NOMO-1 treated with DMSO at 0.1 percent for 48 hours (cell line): ENCODE data around the gene KLHL17.
"Not testable (repeated sequence)": the region's sequence is repeated elsewhere in the genome, so short reads cannot be mapped to it uniquely, and the experiment has no call there.

Source experiments
- DNase-seq: peaks from one replicate; lab custom pipeline; 2025; ENCODE audit not compliant: unreplicated experiment; lab: John Stamatoyannopoulos, UW

The KLHL17 gene

DNA sequence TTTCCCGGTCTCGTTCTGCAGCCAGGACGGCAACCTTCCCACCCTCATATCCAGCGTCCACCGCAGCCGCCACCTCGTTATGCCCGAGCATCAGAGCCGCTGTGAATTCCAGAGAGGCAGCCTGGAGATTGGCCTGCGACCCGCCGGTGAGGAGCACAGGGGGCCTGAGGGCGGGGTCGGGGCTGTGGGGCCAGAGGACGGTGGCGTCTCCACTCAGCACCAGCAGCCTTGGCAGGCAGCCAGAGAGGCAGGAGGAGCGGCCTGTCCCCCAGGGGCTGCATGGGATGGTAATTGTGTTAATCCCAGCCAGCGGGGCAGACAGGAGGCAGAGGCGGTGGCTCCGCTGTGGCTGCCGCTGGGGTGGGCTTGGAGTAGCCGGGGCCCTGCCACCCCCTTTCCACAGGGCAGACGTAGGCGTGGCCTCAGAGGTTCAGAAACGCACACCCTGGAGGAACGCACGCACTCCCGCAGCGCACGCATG lies 24.6 kb upstream of the KLHL17 start:
- no peak for DNase-seq

DNA sequence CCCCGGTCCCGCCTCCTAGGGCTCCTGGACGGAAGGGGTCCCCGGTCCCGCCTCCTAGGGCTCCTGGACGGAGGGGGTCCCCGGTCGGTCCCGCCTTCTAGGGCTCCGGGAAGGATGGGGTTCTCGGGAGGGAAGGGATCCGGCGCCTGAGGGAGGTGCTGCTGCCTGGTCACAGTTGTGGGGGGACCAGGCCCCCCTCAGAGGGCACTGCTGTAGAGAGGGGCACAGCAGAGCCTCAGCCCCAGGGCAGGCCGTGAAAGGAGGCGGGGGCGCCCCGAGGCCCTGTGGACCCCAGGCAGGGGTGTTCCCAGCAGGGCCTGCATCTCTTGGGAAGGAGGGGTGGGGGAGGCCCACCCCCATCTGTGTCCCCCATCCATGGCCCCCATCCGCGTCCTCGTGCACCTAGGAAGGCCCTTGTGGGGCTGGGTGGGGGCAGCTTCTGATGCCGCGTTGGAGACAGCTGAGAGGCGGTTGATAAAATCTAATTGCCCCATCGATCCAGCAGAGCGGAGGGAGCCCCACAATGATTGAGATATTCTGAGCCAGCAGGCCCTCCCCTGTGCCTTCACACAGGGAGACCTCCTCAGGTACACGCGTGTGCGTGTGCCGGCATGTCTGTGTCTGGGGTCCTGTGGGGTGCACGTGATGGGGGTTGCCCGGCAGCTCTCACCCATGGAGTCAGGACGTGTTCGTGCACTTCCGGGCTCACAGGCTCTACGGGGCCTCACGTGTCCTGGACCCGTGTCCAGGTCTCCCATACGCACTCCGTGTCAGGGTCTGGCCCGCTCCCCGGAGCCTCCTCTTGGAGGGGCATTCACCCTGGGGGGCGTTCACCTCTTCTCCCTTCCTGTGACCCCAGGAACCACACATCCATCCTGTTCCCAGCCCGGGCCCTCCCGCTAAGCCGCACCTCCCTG lies 23.8 kb upstream of the KLHL17 start:
- DNase-seq: no peak

DNA sequence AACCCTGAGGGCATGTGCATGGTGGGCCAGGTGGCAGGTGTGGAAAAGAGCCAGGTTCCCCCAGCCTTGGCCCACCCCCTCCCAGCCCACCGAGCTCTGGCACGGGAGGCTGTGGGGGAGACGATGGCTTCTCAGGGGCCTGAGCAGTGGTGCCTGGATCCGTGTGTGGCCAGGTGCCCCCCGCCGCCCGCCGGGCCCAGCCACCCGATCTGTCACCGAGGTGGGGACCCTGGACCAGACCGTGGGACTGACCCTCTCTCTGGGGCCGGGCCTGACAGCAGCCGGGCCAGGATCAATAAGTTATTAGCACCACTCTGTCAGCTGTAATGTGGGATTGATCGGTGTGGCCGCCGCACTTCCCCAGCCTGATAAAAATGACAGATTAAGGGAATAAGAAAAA lies 22.9 kb upstream of the KLHL17 start:
- DNase-seq: no peak

DNA sequence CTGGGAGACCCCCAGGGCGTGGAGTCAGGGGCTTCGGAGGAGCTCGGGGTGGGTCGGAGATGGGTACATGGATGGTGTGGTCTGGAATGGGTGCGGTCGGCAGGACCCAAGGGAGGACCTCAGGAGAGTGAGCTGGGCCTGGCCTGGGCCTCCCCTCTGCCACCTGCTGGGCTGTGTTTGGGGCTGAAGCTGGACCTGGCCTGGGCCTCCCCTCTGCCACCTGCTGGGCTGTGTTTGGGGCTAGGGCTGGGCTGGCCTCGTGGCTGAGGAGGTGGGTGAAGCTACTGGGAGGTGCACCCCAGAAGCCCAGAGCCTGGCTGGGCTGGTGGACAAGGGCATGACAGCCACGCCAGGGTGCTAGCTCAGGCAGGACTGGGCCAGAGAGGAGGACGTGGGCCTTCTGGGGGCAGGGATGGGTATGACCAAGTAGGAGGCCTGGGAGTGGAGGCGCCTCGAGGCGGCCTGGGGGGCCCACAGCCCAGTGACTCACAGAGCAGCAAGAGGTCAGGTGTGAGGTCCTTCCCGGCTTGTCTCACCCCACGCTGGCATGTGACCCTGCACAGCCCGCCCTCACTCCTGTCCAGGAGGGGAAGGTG lies 22.2 kb upstream of the KLHL17 start:
- no peak for DNase-seq

DNA sequence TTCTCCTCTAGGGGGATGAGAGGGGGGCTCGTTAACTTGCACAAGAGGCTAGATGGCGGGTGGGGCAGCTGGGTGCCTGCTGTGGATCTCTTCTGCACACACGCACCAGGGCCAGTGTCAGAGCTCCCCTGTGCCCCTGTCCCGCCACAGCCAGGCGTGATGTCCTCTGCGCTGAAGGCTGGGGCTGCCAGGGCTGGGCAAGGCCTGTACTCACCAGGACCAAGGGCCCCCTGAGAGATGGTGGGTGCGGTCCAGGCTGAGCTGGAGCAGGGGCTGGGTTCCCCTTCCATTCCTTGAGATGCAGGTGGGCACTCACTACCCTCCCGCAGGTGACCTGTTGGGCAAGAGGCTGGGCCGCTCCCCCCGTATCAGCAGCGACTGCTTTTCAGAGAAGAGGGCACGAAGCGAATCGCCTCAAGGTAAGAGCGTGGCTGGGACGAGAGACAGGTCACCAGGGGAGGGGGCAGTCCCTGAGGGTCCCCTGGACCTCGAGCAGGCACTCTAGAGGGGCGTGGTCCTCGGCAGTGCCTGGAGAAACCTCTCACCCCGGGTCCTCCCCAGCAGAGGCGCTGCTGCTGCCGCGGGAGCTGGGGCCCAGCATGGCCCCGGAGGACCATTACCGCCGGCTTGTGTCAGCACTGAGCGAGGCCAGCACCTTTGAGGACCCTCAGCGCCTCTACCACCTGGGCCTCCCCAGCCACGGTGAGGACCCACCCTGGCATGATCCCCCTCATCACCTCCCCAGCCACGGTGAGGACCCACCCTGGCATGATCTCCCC lies 21.5 kb upstream of the KLHL17 start:
- DNase-seq: no peak

DNA sequence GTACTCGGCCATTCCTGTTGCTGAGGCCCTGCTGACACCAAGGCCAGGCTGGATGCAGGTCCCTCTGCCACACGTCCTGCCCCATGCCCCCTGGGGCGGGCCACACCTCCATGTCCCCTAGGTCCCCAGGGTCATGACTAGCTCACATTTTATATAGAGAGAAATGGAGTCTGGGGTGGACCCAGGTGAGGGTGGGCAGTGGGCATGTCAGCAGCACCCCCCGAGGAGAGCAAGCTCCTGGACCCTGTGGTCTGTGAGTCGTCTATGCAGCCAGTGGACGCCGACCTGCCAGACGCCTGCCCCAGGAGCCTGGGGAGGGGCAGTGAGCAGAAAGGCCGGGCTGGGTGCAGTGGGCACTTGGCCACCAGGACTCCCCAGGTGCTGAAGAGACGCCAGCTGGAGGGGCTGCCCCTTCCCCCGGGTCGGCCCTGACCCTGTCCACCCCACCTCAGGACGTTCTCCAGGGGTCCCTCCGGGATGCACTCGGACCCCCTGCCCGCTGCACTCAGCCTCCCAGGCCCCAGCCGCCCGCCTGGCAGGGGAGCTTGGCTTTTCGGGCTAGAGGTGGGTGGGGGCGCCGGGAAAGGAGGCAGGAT lies 20.8 kb upstream of the KLHL17 start:
- no peak for DNase-seq

DNA sequence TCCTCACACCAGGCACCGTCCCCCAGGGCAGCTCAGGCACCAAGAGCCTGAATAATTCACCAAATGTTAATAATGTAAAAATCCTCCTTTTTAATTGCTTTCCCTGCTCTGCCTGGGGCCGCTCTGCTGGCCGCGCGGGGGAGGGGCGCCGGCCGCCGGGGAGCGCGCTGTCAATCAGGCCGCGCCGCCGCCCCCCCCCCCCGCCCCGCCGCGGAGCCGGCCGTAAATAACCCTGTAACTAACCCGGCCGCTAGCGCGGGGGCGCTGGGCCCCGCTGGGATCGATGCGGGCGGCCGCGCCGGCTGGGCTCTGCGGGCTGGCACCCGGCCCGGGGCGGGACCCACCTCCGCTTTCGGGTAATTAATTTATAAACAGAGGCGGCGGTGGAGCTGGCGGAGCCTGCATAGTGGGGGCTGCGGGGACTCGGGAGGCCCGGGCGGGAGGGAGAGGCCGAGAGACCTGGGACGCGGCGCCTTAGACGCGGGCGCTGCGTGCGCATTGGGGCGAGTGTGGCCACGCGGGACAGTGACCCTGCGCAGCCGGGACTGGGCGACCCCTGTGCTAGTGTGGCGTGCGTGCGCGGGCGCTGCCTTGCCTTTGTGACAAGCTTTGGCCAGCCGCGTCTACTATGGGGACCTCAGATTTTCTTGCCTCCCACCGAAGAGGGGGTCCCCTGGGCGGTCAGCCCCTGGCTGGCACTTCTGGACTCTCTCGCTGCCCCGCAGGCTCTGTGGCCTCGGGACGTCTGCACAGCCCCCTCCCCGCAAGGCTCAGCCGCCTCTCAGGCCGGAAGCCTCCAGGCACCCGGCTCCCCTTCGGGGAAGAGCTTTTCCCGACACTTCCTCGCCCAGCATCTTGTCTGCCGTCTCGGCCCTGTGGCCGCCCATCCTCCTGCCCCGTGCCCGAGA lies 20.0 kb upstream of the KLHL17 start:
- no peak for DNase-seq

DNA sequence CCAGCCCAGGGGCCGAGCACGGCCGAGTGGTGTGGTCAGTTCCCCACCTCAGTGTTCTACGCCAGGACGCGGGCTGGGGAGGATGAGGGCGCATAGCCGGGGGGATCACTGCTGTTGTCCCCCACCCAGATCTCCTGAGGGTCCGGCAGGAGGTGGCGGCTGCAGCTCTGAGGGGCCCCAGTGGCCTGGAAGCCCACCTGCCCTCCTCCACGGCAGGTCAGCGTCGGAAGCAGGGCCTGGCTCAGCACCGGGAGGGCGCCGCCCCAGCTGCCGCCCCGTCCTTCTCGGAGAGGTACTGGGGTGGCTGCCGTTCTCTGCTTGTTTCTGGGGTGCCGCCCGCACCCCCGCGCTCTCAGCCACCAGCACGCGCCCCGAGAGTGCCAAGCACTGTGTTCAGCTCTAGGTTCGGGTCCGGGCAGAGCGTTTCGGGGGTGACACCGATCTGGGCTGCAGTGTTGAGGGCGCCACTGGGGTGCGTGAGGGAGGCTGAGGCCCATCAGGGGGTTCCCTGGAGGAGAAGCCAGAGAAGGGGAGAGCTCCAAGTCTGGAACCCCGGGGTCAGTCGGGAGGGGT lies 19.3 kb upstream of the KLHL17 start:
- no peak for DNase-seq

DNA sequence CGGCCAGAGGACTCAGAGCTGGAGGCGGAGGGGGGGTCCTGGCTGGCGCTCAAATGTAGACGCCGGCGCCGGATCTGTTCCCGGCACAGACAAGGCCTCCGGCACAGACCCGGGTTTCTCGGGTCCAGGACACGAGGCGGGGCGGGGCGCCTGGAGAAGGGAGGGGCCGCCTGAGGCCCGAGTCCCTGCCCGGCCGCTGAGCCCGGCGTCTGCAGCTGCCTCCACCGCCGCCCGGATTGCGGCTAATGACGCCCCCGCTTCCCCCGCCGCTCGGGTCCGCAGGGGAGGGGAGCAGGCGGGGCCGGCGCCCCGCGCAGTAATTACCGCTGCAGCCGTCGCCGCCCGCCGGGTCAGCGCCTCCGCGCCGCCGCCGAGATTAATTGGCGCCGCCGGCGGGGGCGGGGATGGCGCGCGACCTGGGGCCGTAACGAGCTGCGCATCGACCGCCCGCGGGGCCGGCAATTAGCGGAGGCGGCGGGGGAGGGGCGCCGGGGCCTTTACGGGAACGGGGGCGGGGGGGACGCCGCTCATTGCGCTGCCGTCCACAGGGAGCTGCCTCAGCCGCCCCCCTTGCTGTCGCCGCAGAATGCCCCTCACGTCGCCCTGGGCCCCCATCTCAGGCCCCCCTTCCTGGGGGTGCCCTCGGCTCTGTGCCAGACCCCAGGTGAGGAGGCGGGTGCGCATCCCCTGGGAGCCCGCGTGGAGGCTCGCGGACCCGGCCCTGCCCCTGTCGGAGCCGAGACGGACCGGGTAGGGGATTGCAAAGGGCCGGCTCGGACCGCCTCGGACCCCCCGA lies 18.6 kb upstream of the KLHL17 start:
- peak; percentile 18 for DNase-seq

DNA sequence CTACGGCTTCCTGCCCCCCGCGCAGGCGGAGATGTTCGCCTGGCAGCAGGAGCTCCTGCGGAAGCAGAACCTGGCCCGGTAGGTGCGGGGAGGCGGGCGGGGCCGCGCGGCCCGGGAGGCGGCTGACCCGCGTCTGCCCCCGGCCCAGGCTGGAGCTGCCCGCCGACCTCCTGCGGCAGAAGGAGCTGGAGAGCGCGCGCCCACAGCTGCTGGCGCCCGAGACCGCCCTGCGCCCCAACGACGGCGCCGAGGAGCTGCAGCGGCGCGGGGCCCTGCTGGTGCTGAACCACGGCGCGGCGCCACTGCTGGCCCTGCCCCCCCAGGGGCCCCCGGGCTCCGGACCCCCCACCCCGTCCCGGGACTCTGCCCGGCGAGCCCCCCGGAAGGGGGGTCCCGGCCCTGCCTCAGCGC lies 18.0 kb upstream of the KLHL17 start:
- DNase-seq: no peak

DNA sequence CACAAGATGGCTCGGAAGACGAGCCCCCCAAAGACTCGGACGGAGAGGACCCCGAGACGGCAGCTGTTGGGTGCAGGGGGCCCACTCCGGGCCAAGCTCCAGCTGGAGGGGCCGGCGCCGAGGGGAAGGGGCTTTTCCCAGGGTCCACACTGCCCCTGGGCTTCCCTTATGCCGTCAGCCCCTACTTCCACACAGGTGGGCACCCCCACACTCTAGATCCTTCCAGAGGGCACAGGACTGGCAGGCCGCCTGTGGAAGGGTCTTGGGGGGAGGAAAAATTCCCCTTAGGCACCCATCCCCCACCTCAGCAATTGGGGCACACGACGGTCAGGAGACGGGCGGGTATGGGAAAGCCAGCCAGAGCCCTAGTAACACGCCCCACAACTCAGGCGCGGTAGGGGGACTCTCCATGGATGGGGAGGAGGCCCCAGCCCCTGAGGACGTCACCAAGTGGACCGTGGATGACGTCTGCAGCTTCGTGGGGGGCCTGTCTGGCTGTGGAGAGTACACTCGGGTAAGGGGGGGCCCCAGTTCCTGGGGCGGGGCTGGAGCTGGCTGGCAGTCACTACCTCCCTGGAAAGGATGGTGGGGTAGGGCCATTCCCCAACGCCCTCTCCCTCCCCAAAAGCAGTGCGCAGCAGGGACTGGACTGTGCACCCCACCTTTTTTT lies 17.4 kb upstream of the KLHL17 start:
- DNase-seq: no peak

DNA sequence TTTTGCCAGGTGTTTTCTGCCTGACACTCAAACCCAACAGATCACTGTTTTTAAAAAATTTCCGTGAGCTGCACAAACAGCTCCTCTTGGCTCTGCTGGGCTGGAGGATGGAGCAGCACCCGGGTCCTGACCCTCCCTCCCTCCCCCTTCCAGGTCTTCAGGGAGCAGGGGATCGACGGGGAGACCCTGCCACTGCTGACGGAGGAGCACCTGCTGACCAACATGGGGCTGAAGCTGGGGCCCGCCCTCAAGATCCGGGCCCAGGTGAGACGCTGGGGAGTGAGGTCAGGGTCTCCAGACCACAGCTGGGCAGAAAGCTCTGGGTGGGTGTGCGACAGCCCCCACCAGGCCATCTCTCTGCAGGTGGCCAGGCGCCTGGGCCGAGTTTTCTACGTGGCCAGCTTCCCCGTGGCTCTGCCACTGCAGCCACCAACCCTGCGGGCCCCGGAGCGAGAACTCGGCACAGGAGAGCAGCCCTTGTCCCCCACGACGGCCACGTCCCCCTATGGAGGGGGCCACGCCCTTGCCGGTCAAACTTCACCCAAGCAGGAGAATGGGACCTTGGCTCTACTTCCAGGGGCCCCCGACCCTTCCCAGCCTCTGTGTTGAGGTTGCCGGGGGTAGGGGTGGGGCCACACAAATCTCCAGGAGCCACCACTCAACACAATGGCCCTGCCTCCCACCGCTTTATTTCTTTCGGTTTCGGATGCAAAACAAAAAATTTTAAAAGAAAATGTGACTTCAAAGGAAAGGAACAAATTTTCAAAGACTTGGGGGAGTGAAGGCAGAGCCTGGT lies 16.6 kb upstream of the KLHL17 start:
- DNase-seq: no peak

DNA sequence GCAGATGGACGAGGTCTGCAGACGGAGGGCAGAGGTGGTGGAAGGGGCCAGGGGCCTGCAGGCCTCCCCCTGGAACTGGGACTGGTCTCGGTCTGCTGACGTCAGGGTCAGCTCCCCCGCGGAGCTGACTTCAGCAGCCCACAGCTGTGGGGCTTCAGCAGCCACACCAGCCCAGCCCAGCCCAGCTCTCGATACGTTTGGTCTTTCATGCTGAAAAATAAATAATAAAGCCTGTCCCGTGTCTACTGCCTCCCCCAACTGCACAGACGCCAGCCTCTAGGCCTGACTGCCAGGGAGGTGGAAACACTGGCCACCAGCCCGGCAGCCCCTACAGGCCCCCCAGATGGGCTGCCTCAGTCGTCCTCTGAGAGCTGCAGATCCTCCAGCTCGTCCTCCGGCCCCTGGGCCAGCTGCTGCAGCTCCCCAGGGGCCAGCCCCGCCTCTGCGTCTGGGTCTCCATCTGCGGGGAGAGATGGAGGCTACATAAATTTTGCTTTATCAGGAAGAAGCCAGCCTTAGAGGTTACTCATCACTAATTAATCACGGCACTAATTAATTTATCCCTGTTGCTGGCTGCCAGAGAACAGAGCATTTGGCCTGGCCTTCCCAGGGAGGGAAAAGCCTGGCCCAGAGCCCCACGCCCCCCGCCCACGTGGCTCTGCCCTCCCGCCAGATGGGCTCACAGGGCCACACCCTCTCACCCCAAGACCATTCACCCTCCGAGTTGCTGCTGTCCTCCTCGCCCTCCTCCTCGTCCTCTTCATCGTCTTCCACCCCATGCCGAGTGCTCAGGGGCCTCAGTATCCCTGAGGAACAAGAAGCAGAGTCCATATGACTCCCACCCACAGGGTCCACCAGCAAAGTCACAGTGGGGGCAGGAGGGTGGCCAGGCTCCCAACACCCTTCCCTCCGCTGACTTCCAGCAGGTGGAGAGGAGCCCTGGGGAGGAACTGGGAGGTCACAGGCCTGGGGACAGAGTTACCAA lies 15.8 kb upstream of the KLHL17 start:
- no peak for DNase-seq

DNA sequence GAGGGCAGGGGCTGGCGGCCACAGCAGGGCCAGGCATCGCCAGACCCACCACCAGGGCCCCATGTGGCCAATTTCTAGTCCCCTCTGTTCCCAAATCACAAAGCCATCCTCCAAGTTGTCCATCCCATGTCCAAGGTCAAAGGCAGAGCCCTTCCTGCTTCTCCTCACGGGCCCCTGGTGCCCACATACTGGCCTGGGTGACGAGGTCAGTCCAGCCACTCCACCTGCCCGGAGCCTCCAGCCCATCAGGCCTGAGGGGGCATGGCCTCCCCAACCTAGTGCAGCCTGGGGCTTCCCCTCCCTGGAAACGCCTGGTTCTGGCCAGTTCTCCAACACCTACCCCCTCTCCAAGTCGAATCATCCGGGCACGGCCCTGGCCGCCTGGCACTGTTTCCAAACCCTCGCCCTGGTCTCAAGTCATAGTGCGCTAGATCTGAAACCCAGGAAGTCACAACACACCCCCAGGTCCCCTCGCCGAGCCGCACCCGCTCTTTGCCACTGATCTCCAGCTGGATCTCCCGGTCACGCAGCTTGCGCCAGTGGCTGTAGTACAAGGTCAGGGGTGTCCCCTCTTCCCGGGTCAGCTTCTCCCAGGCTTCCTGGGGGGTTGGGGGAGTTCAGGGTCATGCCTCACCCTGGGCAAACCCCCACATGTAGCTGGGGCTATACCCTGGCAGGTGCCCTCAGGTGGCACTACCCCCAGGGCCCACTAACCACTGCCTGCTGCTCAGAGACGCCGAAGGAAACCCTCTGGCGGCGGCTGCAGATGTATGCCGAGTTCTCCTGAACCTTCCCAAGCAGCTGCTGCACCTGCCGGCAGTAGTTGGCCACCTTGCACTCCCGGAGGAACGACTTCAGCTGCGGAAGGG lies 14.5 kb upstream of the KLHL17 start:
- DNase-seq: no peak

DNA sequence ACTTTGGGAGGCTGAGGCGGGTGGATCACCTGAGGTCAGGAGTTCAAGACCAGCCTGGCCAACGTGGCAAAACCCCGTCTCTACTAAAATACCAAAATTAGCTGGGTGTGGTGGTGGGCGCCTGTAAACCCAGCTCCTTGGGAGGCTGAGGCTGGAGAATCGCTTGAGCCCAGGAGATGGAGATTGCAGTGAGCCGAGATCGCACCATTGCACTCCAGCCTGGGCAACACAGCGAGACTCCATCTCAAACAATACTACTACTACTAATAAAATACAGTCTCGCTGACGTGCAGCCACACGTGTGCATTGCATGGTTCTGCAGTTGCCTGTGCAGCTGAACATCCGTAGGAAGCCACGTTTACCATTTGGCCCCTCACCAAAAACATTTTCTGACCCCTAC lies 13.6 kb upstream of the KLHL17 start:
- DNase-seq: not testable (repeated sequence)

DNA sequence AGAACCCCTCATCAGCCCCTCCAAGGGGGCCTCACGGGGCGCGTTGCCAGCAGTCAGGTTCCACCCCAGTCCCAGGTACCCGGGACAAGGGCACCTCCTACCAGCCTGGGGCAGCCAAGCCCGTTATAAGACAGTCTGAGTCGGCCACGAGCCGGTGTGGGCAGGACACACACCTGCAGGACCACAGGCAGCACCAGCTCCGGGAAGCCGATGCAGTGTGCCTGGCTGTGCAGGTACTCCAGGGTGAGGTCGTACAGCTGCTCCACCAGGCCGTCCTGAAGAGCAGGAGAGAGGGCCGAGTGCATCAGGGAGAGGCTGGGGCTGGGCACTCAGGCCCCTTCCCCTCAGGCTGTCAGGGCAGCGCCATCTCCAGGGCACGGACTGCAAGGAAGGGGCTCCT lies 12.4 kb upstream of the KLHL17 start:
- DNase-seq: no peak
